SK-N-SH (cell line): ENCODE measurements around the gene BPIFA3.

Experiments
- POLR2AphosphoS5 ChIP-seq: IDR thresholded peaks from 2 replicates; pipeline ENCODE4 v1.6.1; 2012; ENCODE audit warnings: low read depth, low read length
- RXRA ChIP-seq: IDR thresholded peaks from 2 replicates; pipeline ENCODE4 v1.4.0; 2012; ENCODE audit warnings: low read depth, mild to moderate bottlenecking, borderline replicate concordance
- TF ChIP-seq, protein P1 (sequence below): fragments of 200-600 bp; sonication (generic); IDR thresholded peaks from 2 replicates; pipeline ENCODE4 v1.6.1; 2017; ENCODE audit warnings: antibody characterized with exemption, mild to moderate bottlenecking, moderate library complexity
- TF ChIP-seq, protein P2 (sequence below): fragments of 150-350 bp; IDR thresholded peaks from 2 replicates; pipeline ENCODE4 v1.6.1; 2017; ENCODE audit warnings: antibody characterized with exemption, low read length, low read depth, borderline replicate concordance

DNA sequence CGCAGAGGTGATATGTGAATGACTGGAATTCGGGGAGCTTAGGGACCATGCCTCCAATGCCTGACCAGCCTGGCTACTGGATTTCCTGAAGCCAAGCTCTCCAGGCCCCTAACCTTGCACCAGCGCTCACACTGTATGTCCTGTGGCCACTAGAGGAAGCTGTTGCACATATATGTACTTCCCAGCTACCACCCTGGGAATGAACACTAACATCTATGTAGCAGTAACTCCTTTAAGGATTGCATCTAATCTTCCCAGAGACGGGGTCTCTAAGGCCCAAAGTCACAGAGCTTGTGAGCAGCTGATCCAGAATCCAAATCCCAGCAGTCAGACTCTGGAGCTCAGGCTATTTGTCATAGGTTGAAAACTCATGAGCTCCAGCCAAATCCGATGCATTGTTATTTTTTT, 45.5 kb downstream of the BPIFA3 start:
- TF ChIP-seq, protein P1, sequence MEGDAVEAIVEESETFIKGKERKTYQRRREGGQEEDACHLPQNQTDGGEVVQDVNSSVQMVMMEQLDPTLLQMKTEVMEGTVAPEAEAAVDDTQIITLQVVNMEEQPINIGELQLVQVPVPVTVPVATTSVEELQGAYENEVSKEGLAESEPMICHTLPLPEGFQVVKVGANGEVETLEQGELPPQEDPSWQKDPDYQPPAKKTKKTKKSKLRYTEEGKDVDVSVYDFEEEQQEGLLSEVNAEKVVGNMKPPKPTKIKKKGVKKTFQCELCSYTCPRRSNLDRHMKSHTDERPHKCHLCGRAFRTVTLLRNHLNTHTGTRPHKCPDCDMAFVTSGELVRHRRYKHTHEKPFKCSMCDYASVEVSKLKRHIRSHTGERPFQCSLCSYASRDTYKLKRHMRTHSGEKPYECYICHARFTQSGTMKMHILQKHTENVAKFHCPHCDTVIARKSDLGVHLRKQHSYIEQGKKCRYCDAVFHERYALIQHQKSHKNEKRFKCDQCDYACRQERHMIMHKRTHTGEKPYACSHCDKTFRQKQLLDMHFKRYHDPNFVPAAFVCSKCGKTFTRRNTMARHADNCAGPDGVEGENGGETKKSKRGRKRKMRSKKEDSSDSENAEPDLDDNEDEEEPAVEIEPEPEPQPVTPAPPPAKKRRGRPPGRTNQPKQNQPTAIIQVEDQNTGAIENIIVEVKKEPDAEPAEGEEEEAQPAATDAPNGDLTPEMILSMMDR, result peak; percentile 65
- TF ChIP-seq, protein P2, sequence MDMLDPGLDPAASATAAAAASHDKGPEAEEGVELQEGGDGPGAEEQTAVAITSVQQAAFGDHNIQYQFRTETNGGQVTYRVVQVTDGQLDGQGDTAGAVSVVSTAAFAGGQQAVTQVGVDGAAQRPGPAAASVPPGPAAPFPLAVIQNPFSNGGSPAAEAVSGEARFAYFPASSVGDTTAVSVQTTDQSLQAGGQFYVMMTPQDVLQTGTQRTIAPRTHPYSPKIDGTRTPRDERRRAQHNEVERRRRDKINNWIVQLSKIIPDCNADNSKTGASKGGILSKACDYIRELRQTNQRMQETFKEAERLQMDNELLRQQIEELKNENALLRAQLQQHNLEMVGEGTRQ, result no peak
- no peak for TF ChIP-seq POLR2AphosphoS5
- TF ChIP-seq RXRA, result no peak
